ENCODE results near the gene PCDH9.
A peak's percentile ranks its signal among the peaks of the same experiment; 100 is the strongest.

Gene PCDH9

GRCh38 chr13:66357463-66357862 lies 872.7 kb downstream of the PCDH9 start:
- DNase-seq, result no peak

- no peak for DNase-seq
Observed at GRCh38 chr13:66354879-66355751, 875.0 kb downstream of the PCDH9 start.

- no peak for DNase-seq
Observed at GRCh38 chr13:66353664-66354063, 876.5 kb downstream of the PCDH9 start.

GRCh38 chr13:66349966-66350365 lies 880.2 kb downstream of the PCDH9 start:
- DNase-seq, result no peak

GRCh38 chr13:66348745-66349690 lies 881.1 kb downstream of the PCDH9 start:
- DNase-seq, result no peak

GRCh38 chr13:66347486-66348117 lies 882.5 kb downstream of the PCDH9 start:
- DNase-seq, result no peak

GRCh38 chr13:66345971-66346370 lies 884.2 kb downstream of the PCDH9 start:
- DNase-seq, result no peak

- no peak for DNase-seq
Observed at GRCh38 chr13:66345518-66345810, 884.7 kb downstream of the PCDH9 start.

GRCh38 chr13:66344805-66345517 lies 885.2 kb downstream of the PCDH9 start:
- DNase-seq, result no peak

GRCh38 chr13:66343224-66343828 lies 886.8 kb downstream of the PCDH9 start:
- no peak for DNase-seq

- no peak for DNase-seq
Observed at GRCh38 chr13:66341635-66342377, 888.3 kb downstream of the PCDH9 start.

GRCh38 chr13:66339214-66339613 lies 890.9 kb downstream of the PCDH9 start:
- DNase-seq, result no peak

- DNase-seq, result no peak
Observed at GRCh38 chr13:66338542-66338941, 891.6 kb downstream of the PCDH9 start.

- DNase-seq, result no peak
Observed at GRCh38 chr13:66335626-66336025, 894.5 kb downstream of the PCDH9 start.

GRCh38 chr13:66329988-66330451 lies 900.1 kb downstream of the PCDH9 start:
- peak; percentile 18 for DNase-seq

GRCh38 chr13:66328476-66328875 lies 901.7 kb downstream of the PCDH9 start:
- no peak for DNase-seq

GRCh38 chr13:66323745-66324347 lies 906.3 kb downstream of the PCDH9 start:
- no peak for DNase-seq

GRCh38 chr13:66322936-66323335 lies 907.2 kb downstream of the PCDH9 start:
- DNase-seq, result no peak

GRCh38 chr13:66322193-66322740 lies 907.9 kb downstream of the PCDH9 start:
- no peak for DNase-seq

GRCh38 chr13:66314911-66315310 lies 915.2 kb downstream of the PCDH9 start:
- DNase-seq, result no peak

GRCh38 chr13:66313413-66313812 lies 916.7 kb downstream of the PCDH9 start:
- no peak for DNase-seq
